ENCODE results near the gene REC8.

GRCh38 chr14:24127673-24128072 lies 44.2 kb upstream of the REC8 start:
- TF ChIP-seq POLR2A (IDR thresholded peaks at IDR 0.05; ENCODE audit: low read length) = no peak
- TF ChIP-seq GATA1 (IDR thresholded peaks at IDR 0.05; ENCODE audit: low read depth, low read length) = no peak

All from erythroblast (primary cell).